Muscle layer of duodenum (tissue), 2 donors: ENCODE results near the gene CHRM2.

Experiments
- H3K27ac ChIP-seq: one replicate; pipeline ENCODE4 v1.7.0; 2013; ENCODE audit warnings: mild to moderate bottlenecking, low read length
- H3K27me3 ChIP-seq: one replicate; pipeline ENCODE4 v1.7.0; 2013; ENCODE audit warnings: low read depth, mild to moderate bottlenecking, control low read depth, low read length
- H3K36me3 ChIP-seq, 2 donors: one replicate each; pipeline ENCODE4 v1.7.0; 2013; ENCODE audit warnings: low read length in 2 of 2, control low read depth in 1 of 2, mild to moderate bottlenecking in 1 of 2; ENCODE audit not compliant: insufficient read depth in 2 of 2, control insufficient read depth in 1 of 2
- H3K4me1 ChIP-seq, 2 donors: one replicate each; pipeline ENCODE4 v1.7.0; 2013; ENCODE audit warnings: low read length in 2 of 2, mild to moderate bottlenecking in 2 of 2, control low read depth in 1 of 2, moderate library complexity in 1 of 2; ENCODE audit not compliant: insufficient read depth in 2 of 2, control insufficient read depth in 1 of 2
- H3K4me3 ChIP-seq, 2 donors: one replicate each; pipeline ENCODE4 v1.7.0; 2013; ENCODE audit warnings: low read length in 2 of 2, low read depth in 1 of 2, mild to moderate bottlenecking in 1 of 2
- H3K9me3 ChIP-seq, 2 donors: one replicate each; pipeline ENCODE4 v1.7.0; 2013; ENCODE audit warnings: low read length in 2 of 2, control low read depth in 1 of 2, mild to moderate bottlenecking in 1 of 2; ENCODE audit not compliant: control insufficient read depth in 1 of 2
- donor health status: healthy.

CHRM2 gene

GRCh38 chr7:136940122-136940521 is 71.7 kb downstream of the CHRM2 start:
- no peaks in the 10 kb centered on the region for H3K27me3 ChIP-seq
- no peak overlapping the region for H3K4me3 ChIP-seq
- H3K27ac ChIP-seq = no peak overlapping the region
- peaks cover 0 to 13% of the 10 kb centered on the region in 2 donors for H3K4me1 ChIP-seq
- H3K9me3 ChIP-seq = no peaks in the 10 kb centered on the region
- no peaks in the 10 kb centered on the region for H3K36me3 ChIP-seq

- H3K4me3 ChIP-seq = no peak overlapping the region
- no peaks in the 10 kb centered on the region for H3K27me3 ChIP-seq
- no peak overlapping the region for H3K27ac ChIP-seq
- peaks cover 0 to 13% of the 10 kb centered on the region in 2 donors for H3K4me1 ChIP-seq
- H3K36me3 ChIP-seq = no peaks in the 10 kb centered on the region
- no peaks in the 10 kb centered on the region for H3K9me3 ChIP-seq
Measured at GRCh38 chr7:136940917-136941316, 72.5 kb downstream of the CHRM2 start.

- Histone ChIP-seq H3K4me1 (peaks cover 0 to 13% of the 10 kb centered on the region in 2 donors), H3K4me3 (no peak overlapping the region), H3K9me3 (no peaks in the 10 kb centered on the region), H3K27ac (no peak overlapping the region), H3K36me3 (no peaks in the 10 kb centered on the region), H3K27me3 (no peaks in the 10 kb centered on the region)
Measured at GRCh38 chr7:136941816-136942215, 73.4 kb downstream of the CHRM2 start.

- Histone ChIP-seq H3K27me3 (no peaks in the 10 kb centered on the region), H3K4me1 (peaks cover 0 to 13% of the 10 kb centered on the region in 2 donors), H3K36me3 (no peaks in the 10 kb centered on the region), H3K4me3 (no peak overlapping the region), H3K9me3 (no peaks in the 10 kb centered on the region), H3K27ac (no peak overlapping the region)
Measured at GRCh38 chr7:136942401-136942800, 73.9 kb downstream of the CHRM2 start.

- H3K27me3 ChIP-seq = no peaks in the 10 kb centered on the region
- peaks cover 0 to 13% of the 10 kb centered on the region in 2 donors for H3K4me1 ChIP-seq
- H3K36me3 ChIP-seq = no peaks in the 10 kb centered on the region
- no peak overlapping the region for H3K4me3 ChIP-seq
- no peak overlapping the region for H3K27ac ChIP-seq
- no peaks in the 10 kb centered on the region for H3K9me3 ChIP-seq
Measured at GRCh38 chr7:136942994-136943393, 74.5 kb downstream of the CHRM2 start.

GRCh38 chr7:136947347-136947746 is 78.9 kb downstream of the CHRM2 start:
- Histone ChIP-seq H3K4me1 (peaks cover 0 to 3% of the 10 kb centered on the region in 2 donors), H3K27ac (no peak overlapping the region), H3K27me3 (no peaks in the 10 kb centered on the region), H3K36me3 (no peaks in the 10 kb centered on the region), H3K4me3 (no peak overlapping the region), H3K9me3 (no peaks in the 10 kb centered on the region)

- Histone ChIP-seq H3K4me3 (no peak overlapping the region), H3K27me3 (no peaks in the 10 kb centered on the region), H3K9me3 (no peaks in the 10 kb centered on the region), H3K4me1 (no peaks in the 10 kb centered on the region), H3K27ac (no peak overlapping the region), H3K36me3 (no peaks in the 10 kb centered on the region)
Measured at GRCh38 chr7:136950331-136950730, 81.9 kb downstream of the CHRM2 start.

GRCh38 chr7:136953386-136953785 is 84.9 kb downstream of the CHRM2 start:
- Histone ChIP-seq H3K4me1 (peaks cover 0 to 11% of the 10 kb centered on the region in 2 donors), H3K36me3 (no peaks in the 10 kb centered on the region), H3K27me3 (no peaks in the 10 kb centered on the region), H3K9me3 (no peaks in the 10 kb centered on the region), H3K4me3 (no peak overlapping the region), H3K27ac (no peak overlapping the region)

GRCh38 chr7:136956232-136956631 is 87.8 kb downstream of the CHRM2 start:
- no peaks in the 10 kb centered on the region for H3K27me3 ChIP-seq
- H3K36me3 ChIP-seq = no peaks in the 10 kb centered on the region
- no peaks in the 10 kb centered on the region for H3K9me3 ChIP-seq
- H3K4me1 ChIP-seq = peaks cover 0 to 12% of the 10 kb centered on the region in 2 donors
- no peak overlapping the region for H3K4me3 ChIP-seq
- no peak overlapping the region for H3K27ac ChIP-seq

GRCh38 chr7:136956671-136957070 is 88.2 kb downstream of the CHRM2 start:
- Histone ChIP-seq H3K9me3 (no peaks in the 10 kb centered on the region), H3K4me1 (peaks cover 0 to 12% of the 10 kb centered on the region in 2 donors), H3K27me3 (no peaks in the 10 kb centered on the region), H3K36me3 (no peaks in the 10 kb centered on the region), H3K27ac (no peak overlapping the region), H3K4me3 (no peak overlapping the region)

- Histone ChIP-seq H3K27ac (no peak overlapping the region), H3K27me3 (no peaks in the 10 kb centered on the region), H3K36me3 (no peaks in the 10 kb centered on the region), H3K4me3 (no peak overlapping the region), H3K4me1 (peaks cover 0 to 12% of the 10 kb centered on the region in 2 donors), H3K9me3 (no peaks in the 10 kb centered on the region)
Measured at GRCh38 chr7:136957391-136957790, 88.9 kb downstream of the CHRM2 start.

- no peaks in the 10 kb centered on the region for H3K27me3 ChIP-seq
- no peaks in the 10 kb centered on the region for H3K36me3 ChIP-seq
- H3K4me1 ChIP-seq = peaks cover 0 to 12% of the 10 kb centered on the region in 2 donors
- no peak overlapping the region for H3K4me3 ChIP-seq
- no peaks in the 10 kb centered on the region for H3K9me3 ChIP-seq
- H3K27ac ChIP-seq = no peak overlapping the region
Measured at GRCh38 chr7:136958016-136958415, 89.6 kb downstream of the CHRM2 start.
